ENCODE measurements around the gene CTTNBP2NL. TPM values are rescaled to one million over a fixed set of nuclear protein-coding genes. Genes with fewer than 3 reads are reported as not detected.
A peak's percentile ranks its signal among the peaks of the same experiment; 100 is the strongest.
"Not testable (repeated sequence)": the region's sequence is repeated elsewhere in the genome, so short reads cannot be mapped to it uniquely, and the experiment has no call there.

Gene CTTNBP2NL
- total RNA-seq, 1 donor from 2014 or later = 47.9 TPM

- peaks cover 19% of the 10 kb centered on the region for H3K4me1 Mint-ChIP-seq (ENCODE audit: unreplicated experiment)
- no peaks in the 10 kb centered on the region for H3K9me3 Mint-ChIP-seq
- no peak overlapping the region for H3K27ac Mint-ChIP-seq
- H3K4me3 Mint-ChIP-seq = no peak overlapping the region
- H3K27me3 Mint-ChIP-seq = no peaks in the 10 kb centered on the region
- no peak for DNase-seq (ENCODE audit: extremely low spot score, unreplicated experiment)
- H3K36me3 Mint-ChIP-seq = peaks cover 30% of the 10 kb centered on the region
- TF ChIP-seq CTCF (conservative IDR thresholded peaks at IDR 0.05) = no peak
These were observed 39.4 kb downstream of the CTTNBP2NL start for GRCh38 chr1:112435448-112435847.

- no peaks in the 10 kb centered on the region for H3K27me3 Mint-ChIP-seq
- H3K4me3 Mint-ChIP-seq = no peak overlapping the region
- peaks cover 19% of the 10 kb centered on the region for H3K4me1 Mint-ChIP-seq (ENCODE audit: unreplicated experiment)
- H3K36me3 Mint-ChIP-seq = peaks cover 36% of the 10 kb centered on the region
- H3K9me3 Mint-ChIP-seq = no peaks in the 10 kb centered on the region
- H3K27ac Mint-ChIP-seq = no peak overlapping the region
- no peak for DNase-seq (ENCODE audit: extremely low spot score, unreplicated experiment)
- TF ChIP-seq CTCF (conservative IDR thresholded peaks at IDR 0.05) = no peak
These were observed 40.6 kb downstream of the CTTNBP2NL start for GRCh38 chr1:112436384-112437156.

DNA sequence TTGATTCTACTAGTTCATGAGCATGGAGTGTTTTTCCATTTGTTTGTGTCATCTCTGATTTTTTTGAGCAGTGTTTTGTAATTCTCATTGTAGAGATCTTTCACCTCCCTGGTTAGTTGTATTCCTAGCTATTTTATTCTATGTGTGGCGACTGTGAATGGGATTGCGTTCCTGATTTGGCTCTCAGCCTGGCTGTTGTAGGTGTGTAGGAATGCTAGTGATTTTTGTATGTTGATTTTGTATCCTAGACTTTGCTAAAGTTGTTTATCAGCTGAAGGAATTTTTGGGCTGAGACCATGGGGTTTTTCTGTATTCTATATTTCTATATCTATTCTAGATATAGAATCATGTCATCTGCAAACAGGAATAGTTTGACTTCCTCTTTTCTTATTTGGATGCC lies 42.1 kb downstream of the CTTNBP2NL start:
- DNase-seq (ENCODE audit: extremely low spot score, unreplicated experiment); H3K27me3 Mint-ChIP-seq; H3K4me3 Mint-ChIP-seq; H3K9me3 Mint-ChIP-seq: not testable (repeated sequence)
- H3K36me3 Mint-ChIP-seq = peaks cover 40% of the 10 kb centered on the region
- peaks cover 19% of the 10 kb centered on the region for H3K4me1 Mint-ChIP-seq (ENCODE audit: unreplicated experiment)
- peak overlapping the region; percentile 5 for H3K27ac Mint-ChIP-seq

DNA sequence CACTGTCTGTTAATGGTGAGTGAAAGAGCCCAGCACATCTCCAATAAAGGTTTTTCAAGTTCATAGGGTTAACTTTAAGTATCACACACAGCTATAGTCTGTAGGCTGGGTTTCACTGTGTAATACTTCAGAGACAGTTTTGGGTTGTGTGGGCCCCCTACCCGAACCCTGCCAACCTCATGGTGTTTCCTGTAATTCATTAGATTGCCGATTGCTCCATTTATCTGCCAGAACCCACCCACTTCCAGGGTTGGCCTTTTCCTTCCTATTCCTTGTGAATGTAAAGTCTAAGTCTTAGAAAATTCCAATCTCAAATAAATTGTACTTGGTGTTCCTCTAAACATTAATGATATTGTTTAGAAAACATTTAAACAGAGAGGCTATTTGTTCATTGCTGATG lies 43.6 kb downstream of the CTTNBP2NL start:
- peaks cover 23% of the 10 kb centered on the region for H3K4me1 Mint-ChIP-seq (ENCODE audit: unreplicated experiment)
- no peak for DNase-seq (ENCODE audit: extremely low spot score, unreplicated experiment)
- peaks cover 41% of the 10 kb centered on the region for H3K36me3 Mint-ChIP-seq
- H3K27ac Mint-ChIP-seq = no peak overlapping the region
- no peak overlapping the region for H3K4me3 Mint-ChIP-seq
- H3K27me3 Mint-ChIP-seq = no peaks in the 10 kb centered on the region
- TF ChIP-seq CTCF (conservative IDR thresholded peaks at IDR 0.05) = no peak
- H3K9me3 Mint-ChIP-seq = no peaks in the 10 kb centered on the region

DNA sequence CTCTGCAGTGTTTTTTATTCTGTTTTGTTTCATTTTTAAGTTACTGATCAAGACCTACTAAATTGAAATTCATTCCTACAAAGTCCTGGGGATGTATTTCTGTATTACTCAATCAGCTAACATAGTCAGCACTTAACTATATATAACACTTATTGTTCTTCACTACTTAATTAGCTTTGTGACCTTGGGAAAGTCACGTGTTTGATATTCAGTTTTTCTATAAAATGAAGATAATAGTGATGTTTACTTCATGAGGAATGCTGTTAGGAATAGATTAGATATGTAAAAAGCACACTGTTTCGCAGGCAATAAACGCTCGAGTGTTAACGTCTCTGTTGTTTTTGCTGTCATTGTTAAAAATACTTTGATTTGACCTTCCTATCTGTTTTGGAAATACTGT lies 44.6 kb downstream of the CTTNBP2NL start:
- peaks cover 41% of the 10 kb centered on the region for H3K36me3 Mint-ChIP-seq
- no peak for TF ChIP-seq CTCF (conservative IDR thresholded peaks at IDR 0.05)
- no peak for DNase-seq (ENCODE audit: extremely low spot score, unreplicated experiment)
- no peaks in the 10 kb centered on the region for H3K27me3 Mint-ChIP-seq
- H3K9me3 Mint-ChIP-seq = no peaks in the 10 kb centered on the region
- H3K4me1 Mint-ChIP-seq (ENCODE audit: unreplicated experiment) = peaks cover 23% of the 10 kb centered on the region
- H3K27ac Mint-ChIP-seq = no peak overlapping the region
- H3K4me3 Mint-ChIP-seq = no peak overlapping the region

DNA sequence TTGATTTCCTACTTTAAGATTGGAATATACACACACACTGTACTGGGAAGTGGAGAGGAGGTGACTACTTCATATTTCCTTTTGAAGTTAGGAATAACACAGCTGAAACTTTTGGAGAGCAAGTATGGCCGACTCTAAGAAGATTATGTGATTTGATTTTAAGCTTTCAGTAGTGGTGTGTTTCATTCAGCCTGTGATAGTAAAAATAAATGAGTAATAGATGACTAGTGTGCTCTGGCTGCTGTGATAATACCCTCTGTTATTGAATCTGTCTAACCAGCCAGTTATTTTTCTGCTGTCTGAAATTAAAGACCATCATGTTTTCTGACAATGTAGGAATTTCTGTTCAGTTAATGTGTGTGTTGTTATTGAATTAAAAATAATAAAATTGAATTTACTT lies 48.3 kb downstream of the CTTNBP2NL start:
- H3K27ac Mint-ChIP-seq = no peak overlapping the region
- TF ChIP-seq CTCF (conservative IDR thresholded peaks at IDR 0.05) = no peak

More for the DNA sequence above, 48.3 kb downstream of the CTTNBP2NL start:
- Mint-ChIP-seq H3K27me3 (no peaks in the 10 kb centered on the region), H3K4me1 (ENCODE audit: unreplicated experiment) (peaks cover 10% of the 10 kb centered on the region), H3K36me3 (peaks cover 28% of the 10 kb centered on the region), H3K9me3 (no peaks in the 10 kb centered on the region), H3K4me3 (no peak overlapping the region)
- no peak for DNase-seq (ENCODE audit: extremely low spot score, unreplicated experiment)

Measured in type B pancreatic cell (in vitro differentiated cells).